ENCODE data around the gene SYTL3.
A peak's percentile ranks its signal among the peaks of the same experiment; 100 is the strongest.

GRCh38 chr6:158801655-158802294, 151.9 kb downstream of the SYTL3 start:
- TF ChIP-seq CTCF (IDR thresholded peaks at IDR 0.05) = no peak
- peak; percentile 60 for TF ChIP-seq POLR2A (IDR thresholded peaks at IDR 0.05)
- no peak for TF ChIP-seq EP300 (IDR thresholded peaks at IDR 0.05; ENCODE audit: low read depth)
